Upper lobe of left lung (tissue), 4 donors: ENCODE results near the gene TBCD.

Source experiments
- CTCF ChIP-seq, 6 experiments: fragments of 450-650 bp in 4 of 6; fragments of 200-600 bp in 2 of 6; sonication (generic) in 2 of 6; IDR thresholded peaks; one replicate each; pipeline ENCODE4 v1.5.1; 2016 to 2019; ENCODE audit warnings: antibody characterized with exemption in 6 of 6
- EP300 ChIP-seq, 4 donors: sonication (generic); formaldehyde crosslinking; IDR thresholded peaks; one replicate each; pipeline ENCODE4 v1.5.1; 2017; ENCODE audit warnings: antibody characterized with exemption in 4 of 4, control low read depth in 2 of 4

DNA sequence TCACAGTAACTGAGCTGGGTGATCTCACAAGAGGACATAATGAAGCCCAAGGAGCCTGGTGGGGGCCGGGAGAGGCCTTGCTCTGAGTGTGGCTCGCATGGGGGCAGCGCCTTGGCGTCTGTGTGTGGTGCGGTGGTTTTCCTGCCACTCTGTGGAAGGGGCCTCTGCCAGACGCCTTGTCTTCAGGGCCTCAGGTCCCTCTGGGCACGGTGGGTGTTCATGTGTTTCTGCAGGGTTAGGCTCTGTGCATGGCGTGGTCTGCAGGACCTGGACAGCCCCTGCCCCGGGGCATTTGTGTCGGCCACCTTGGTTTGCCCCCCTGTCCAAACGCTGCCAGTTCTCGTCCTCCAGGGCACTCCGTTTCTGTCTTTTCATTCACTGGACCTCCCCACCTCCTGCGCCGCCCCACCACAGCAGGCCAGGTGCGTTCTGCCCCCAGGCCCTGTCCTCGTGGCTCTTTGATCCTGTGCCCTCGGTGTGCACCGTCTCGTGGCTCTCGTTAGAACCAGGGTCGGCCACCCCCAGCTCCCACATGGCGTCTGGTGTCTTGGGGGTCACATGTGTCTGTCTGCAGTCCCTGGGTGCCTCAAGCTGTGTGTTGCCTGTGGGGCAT is 131.7 kb downstream of the TBCD start:
- TF ChIP-seq CTCF (IDR thresholded peaks at IDR 0.05) = no peak
- TF ChIP-seq EP300 (IDR thresholded peaks at IDR 0.05) = no peak
